Measurements from ENCODE around the gene FGF1.

Gene FGF1

DNA sequence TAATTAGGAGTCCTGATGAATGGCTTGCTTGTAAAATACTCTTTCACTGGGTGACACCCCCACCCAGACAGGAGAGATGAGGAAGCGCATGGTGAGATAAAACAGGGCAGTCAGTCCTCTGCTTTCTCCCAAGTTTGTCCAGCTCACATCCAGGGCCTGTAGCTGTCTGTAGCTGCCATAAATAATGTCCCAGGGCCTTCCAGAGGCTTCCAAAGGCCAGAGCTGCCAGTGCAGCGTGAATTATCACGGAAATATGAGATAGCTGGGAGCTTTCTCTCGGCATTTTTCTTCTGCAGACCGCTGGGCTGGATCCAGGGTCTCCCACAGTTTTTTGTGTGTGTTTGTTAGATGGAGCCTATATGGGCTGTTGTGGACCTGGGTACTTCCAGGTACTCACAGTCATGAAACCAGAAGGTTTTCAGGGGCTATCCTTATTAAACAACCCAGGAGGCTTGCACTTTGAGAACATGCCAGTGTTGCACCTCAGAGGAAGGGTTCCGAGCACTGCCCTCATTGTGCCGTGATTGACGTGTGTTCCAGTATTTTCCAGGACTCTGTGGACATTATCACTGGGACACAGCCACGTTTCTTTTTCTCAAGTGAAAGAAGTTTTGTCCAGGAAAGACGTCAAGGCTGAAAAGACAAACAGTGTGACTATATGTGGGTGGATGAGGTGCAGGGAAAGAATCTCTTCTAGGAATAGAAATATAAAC, 117.5 kb downstream of the FGF1 start:
- no peak overlapping the region for H3K4me3 ChIP-seq (ENCODE audit: low read length)
- no peak for DNase-seq (ENCODE audit: low read depth)
- TF ChIP-seq, protein P1, sequence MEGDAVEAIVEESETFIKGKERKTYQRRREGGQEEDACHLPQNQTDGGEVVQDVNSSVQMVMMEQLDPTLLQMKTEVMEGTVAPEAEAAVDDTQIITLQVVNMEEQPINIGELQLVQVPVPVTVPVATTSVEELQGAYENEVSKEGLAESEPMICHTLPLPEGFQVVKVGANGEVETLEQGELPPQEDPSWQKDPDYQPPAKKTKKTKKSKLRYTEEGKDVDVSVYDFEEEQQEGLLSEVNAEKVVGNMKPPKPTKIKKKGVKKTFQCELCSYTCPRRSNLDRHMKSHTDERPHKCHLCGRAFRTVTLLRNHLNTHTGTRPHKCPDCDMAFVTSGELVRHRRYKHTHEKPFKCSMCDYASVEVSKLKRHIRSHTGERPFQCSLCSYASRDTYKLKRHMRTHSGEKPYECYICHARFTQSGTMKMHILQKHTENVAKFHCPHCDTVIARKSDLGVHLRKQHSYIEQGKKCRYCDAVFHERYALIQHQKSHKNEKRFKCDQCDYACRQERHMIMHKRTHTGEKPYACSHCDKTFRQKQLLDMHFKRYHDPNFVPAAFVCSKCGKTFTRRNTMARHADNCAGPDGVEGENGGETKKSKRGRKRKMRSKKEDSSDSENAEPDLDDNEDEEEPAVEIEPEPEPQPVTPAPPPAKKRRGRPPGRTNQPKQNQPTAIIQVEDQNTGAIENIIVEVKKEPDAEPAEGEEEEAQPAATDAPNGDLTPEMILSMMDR (conservative IDR thresholded peaks at IDR 0.05; ENCODE audit: low read depth, low read length), result no peak

DNA sequence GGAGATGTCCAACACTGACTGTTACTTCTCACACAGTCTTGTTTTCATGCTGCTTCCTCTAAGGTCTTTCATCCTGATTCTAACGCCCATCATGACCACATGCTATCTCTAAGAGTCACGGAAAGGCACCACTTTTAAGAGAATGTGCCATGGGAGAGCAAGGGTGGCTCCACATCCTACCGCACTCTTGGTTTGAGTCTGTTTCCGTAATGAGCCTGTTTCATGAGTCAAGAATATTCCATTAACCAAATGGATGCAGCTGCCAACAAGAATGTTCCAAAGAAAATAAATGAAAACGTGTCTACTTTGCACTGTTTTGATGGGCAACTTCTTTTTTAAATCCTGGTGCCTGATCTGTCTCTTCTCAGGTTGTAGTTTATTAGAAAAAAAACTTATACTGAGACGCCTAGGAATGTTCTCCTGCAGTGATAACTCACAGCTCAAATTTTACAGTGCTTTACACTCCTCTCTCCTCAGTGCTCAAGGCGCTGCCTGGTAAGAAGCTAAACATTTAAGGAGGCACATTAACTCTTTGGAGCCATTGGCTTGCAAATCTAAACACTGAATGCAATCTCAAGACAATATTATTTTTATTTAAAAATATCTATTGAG, 124.3 kb downstream of the FGF1 start:
- TF ChIP-seq, protein P1 (conservative IDR thresholded peaks at IDR 0.05; ENCODE audit: low read depth, low read length), result no peak
- H3K4me3 ChIP-seq (ENCODE audit: low read length), result no peak overlapping the region
- DNase-seq (ENCODE audit: low read depth), result no peak

DNA sequence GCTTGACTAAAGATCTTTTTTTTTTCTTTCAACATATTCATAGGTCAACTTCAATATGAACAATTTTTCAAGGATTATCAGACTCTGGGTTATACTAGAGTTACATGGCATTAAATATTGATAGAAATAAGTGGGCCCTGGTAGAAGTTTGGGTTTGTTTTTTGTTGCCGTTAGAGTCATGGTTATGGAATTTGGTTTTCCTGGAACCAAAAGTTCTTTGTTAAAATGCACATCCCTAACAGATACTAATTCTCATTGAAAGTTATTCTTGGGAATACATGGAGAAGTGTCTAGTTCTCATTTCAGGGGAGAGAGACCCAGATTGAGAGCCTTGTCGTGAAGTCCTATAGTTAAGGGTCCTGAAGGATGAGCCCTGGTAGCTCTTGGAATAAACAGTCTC, 124.9 kb downstream of the FGF1 start:
- DNase-seq (ENCODE audit: low read depth), result no peak
- TF ChIP-seq, protein P1 (conservative IDR thresholded peaks at IDR 0.05; ENCODE audit: low read depth, low read length), result no peak
- no peak overlapping the region for H3K4me3 ChIP-seq (ENCODE audit: low read length)

DNA sequence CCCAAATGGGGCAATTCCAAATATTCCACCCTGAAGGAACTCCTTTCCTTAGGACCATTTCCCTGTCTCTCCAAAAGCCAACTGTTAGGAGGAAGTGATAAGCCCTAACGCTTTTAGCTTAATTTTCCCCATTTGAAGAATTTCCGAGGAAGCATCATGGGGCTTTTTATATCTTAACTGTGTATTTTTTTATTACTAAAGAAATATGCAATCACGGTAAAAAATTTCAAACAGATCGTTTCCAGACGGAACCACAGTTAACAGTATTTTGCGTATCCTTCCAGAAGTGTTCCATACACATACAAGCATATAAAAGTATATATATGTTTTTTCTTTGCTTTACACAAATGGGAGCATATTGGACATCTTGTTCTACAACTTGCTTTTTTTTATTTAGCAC, 133.8 kb downstream of the FGF1 start:
- no peak overlapping the region for H3K4me3 ChIP-seq (ENCODE audit: low read length)
- DNase-seq (ENCODE audit: low read depth), result no peak
- TF ChIP-seq, protein P1 (conservative IDR thresholded peaks at IDR 0.05; ENCODE audit: low read depth, low read length), result no peak

DNA sequence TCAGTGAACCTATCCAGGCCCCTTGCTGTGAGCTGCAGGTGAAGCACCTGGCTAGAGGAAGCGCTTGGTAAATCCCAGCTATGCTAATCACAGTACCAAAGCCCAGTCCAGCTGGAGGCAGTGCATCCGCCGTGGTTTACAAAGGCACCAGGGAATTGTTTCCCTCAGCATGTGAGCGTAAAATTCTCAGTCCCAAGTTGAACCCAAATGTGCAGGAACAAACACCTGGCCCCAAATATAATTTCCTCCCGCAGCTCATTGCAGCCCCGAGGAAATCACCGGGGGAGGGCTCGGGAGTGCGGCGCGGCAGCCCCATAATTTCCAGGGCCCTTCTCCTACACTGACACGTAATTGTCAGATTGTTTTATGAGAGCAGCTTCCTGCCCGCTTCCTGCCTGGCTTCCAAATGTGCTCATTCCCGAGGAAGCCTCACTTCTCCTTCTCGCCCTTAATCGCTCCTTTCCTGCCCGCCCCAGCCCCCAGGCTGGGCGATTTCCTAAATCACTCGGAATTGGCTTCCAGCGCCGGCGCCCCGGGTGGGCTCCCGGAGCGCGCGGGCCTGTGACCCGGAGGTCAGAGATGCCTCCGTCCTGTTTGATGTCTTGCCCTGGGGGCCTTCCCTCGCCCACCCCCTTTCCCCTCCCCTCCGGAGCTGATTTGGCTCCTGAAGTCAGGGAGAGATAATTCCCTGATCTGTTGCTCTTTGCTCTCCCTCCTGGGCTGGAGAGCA, 134.4 kb downstream of the FGF1 start:
- H3K4me3 ChIP-seq (ENCODE audit: low read length), result no peak overlapping the region

DNA sequence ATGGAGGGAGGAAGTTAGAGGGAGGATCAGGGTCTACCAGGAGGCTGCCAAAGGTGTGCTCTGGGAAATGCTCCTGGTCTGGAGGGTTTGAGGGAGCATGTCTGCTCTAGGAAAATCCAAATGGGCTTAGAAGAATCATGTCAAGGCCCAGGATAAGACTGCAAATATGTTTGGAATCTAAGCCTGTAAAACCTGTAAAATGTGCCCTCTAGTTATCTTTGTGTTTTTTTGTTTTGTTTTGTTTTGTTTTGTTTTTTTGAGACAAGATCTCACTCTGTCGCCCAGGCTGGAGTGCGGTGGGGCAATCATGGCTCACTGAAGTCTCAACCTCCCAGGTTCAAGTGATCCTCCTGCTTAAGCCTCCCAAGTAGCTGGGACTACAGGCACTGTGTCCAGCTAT, 135.4 kb downstream of the FGF1 start:
- no peak for DNase-seq (ENCODE audit: low read depth)
- no peak overlapping the region for H3K4me3 ChIP-seq (ENCODE audit: low read length)
- TF ChIP-seq, protein P1 (conservative IDR thresholded peaks at IDR 0.05; ENCODE audit: low read depth, low read length), result no peak

More for the DNA sequence above, 134.4 kb downstream of the FGF1 start:
- no peak for DNase-seq (ENCODE audit: low read depth)
- TF ChIP-seq, protein P1 (conservative IDR thresholded peaks at IDR 0.05; ENCODE audit: low read depth, low read length), result no peak

Data from retinal pigment epithelial cell (primary cell).